HAP-1 (cell line): ENCODE measurements around the gene TMEM259.

Experiments used
- DNase-seq, 2 experiments: peaks; one replicate each; pipeline ENCODE4 v3.0.0-alpha.2; 2016 to 2020; ENCODE audit warnings: low spot score in 2 of 2
- H3K27me3 ChIP-seq: fragments of 250-450 bp; sonication (Bioruptor Pico); 2 replicates; pipeline ENCODE4 v1.5.1; 2020; ENCODE audit warnings: low read depth, mild to moderate bottlenecking, moderate library complexity
- H3K36me3 ChIP-seq: fragments of 250-450 bp; sonication (Bioruptor Pico); replicated peaks from 2 replicates; pipeline ENCODE4 v1.5.1; 2020; ENCODE audit warnings: mild to moderate bottlenecking
- H3K4me1 ChIP-seq: fragments of 250-450 bp; sonication (Bioruptor Pico); 2 replicates; pipeline ENCODE4 v1.5.1; 2020; ENCODE audit warnings: mild to moderate bottlenecking
- H3K4me3 ChIP-seq: fragments of 250-450 bp; sonication (Bioruptor Pico); 2 replicates; pipeline ENCODE4 v1.5.1; 2020; ENCODE audit warnings: mild to moderate bottlenecking, moderate library complexity
- H3K9me3 ChIP-seq: fragments of 250-450 bp; sonication (Bioruptor Pico); 2 replicates; pipeline ENCODE4 v1.5.1; 2020; ENCODE audit warnings: mild to moderate bottlenecking, moderate library complexity
- in situ Hi-C: fragments of 300-500 bp; cut with MboI; formaldehyde crosslinking; loops from 3 replicates; pipeline ENCODE4 v1.14.3; 2020; ENCODE audit warnings: low sequenced_read_pairs, inconsistent platforms, mixed read lengths

TMEM259 gene

DNA sequence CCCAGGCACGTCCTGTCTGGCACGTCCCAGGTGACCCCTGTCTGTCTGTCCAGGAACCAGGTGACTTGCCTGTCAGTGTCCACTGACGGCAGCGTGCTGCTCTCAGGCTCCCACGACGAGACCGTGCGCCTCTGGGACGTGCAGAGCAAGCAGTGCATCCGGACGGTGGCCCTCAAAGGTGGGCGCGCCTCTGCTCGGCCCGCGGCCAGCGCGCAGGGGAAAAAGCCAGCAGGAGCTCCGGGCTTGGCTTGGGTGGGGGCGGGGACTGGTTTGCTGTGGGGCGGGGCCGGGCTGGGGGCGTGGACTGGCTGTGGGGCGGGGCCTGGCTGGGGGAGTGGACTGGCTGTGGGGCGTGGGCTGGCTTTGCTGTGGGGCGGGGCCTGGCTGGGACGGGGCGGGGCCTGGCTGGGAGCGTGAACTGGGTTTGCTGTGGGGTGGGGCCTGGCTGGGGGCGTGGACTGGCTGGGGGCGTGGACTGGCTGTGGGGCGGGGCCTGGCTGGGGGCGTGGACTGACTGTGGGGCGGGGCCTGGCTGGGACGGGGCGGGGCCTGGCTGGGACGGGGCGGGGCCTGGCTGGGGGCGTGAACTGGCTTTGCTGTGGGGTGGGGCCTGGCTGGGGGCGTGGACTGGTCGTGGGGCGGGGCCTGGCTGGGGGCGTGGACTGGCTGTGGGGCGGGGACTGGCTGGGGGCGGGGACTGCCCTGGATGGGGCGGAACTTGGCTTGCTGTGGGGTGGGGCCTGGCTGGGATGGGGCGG, 29.6 kb downstream of the TMEM259 start:
- in situ Hi-C loops, result no loop called here
- Histone ChIP-seq H3K27me3 (peaks cover 6% of the 10 kb centered on the region), H3K4me1 (peaks cover 2% of the 10 kb centered on the region; the same call in 1 of the 2 replicates), H3K36me3 (peaks cover 64% of the 10 kb centered on the region), H3K4me3 (no peak overlapping the region), H3K9me3 (no peaks in the 10 kb centered on the region)
- DNase-seq, result peak in 1 of 2 experiments; percentile 84

DNA sequence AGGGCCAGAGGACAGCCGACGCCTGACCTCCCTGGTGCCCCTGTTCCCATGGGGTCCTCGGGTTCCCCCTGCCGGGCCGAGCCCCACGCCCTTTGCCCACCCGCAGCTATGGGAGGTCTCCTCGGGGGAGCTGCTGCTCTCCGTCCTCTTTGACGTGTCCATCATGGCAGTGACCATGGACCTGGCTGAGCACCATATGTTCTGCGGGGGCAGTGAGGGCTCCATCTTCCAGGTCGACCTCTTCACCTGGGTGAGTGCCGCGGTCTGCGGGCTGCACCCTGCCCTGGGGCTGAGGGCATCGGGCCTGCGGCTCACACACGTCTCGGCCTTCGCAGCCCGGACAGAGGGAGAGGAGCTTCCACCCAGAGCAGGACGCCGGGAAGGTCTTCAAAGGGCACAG, 30.2 kb downstream of the TMEM259 start:
- Histone ChIP-seq H3K4me1 (no peaks in the 10 kb centered on the region), H3K36me3 (peaks cover 70% of the 10 kb centered on the region), H3K27me3 (no peaks in the 10 kb centered on the region), H3K9me3 (no peaks in the 10 kb centered on the region), H3K4me3 (no peak overlapping the region)
- in situ Hi-C loops, result no loop called here
- no peak for DNase-seq

DNA sequence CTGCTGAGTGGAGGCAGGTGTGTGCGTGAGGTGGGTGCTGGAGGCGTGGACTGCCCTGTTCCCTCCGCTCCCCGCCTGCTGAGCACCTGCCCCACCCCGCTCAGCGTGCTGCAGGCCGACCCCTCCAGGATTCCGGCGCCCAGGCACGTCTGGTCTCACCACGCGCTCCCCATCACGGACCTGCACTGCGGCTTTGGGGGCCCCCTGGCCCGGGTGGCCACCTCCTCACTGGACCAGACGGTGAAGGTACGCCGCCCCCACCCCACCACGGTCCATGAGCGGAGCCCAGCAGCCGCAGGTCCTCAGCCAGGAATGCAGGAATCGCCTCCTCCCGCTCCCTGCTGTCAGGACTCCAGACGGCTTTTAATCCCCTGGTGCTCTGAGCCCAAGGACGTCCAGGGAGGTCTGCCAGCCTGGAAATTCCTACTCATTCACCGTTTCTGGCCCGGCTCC, 30.8 kb downstream of the TMEM259 start:
- in situ Hi-C loops, result no loop called here
- H3K4me3 ChIP-seq, result no peak overlapping the region

DNA sequence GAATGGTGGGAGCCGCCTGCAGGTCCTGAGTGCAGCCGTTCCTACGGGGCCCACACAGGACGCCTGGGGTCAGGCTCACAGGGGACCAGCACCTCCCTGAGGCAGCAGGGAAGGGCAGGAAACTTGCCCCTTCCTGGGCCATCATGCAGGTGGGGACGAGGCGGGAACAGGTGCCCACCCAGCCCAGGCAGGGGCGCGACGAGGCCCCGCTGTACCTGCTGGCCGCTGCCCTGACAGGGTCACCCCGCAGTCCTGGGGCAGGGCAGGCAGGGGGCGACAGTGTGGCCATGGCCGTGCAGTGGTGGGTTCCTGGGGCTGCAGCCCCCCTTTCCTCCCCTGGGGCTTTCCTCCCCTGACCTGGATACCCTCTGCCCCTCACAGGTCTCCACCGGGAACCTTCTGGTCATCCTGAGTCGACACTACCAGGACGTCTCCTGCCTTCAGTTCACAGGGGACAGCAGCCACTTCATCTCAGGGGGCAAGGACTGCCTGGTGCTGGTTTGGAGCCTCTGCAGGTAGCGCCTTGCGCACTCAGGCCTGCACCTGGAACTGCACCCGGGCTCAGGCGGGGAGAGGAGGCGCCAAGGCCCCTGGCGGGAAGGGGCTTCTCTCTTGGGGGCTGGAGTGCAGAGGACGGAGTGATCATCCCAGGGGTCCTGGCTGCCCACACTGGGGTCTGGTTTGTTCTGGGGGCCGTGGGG, 31.4 kb downstream of the TMEM259 start:
- peaks cover 74% of the 10 kb centered on the region for H3K36me3 ChIP-seq

More for the DNA sequence above, 30.8 kb downstream of the TMEM259 start:
- Histone ChIP-seq H3K4me1 (no peaks in the 10 kb centered on the region), H3K27me3 (no peaks in the 10 kb centered on the region), H3K36me3 (peaks cover 75% of the 10 kb centered on the region), H3K9me3 (no peaks in the 10 kb centered on the region)
- no peak for DNase-seq

DNA sequence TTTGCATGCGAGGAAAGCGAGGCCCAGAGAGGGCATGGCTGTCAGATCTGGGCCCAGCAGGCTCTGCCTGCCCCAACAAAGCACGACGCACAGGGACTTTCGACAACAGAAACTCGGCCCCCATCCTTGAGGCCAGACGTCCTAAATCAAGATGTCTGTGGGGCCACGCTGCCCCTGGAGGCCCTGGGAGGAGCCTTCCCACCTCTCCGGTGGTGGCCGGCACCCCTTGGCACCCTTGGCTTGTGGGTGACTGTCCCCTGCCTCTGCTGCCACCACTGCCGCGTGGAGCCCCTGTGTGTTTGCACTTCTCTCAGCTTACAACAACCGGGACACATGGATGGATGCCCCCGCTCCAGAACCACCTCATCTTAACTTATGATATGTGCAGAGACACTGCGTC, 32.4 kb downstream of the TMEM259 start:
- in situ Hi-C loops, result loop anchor here (5.0 to 10.0 kb wide), 2 partner anchors 66 to 214 kb away; no protein-coding TSS in a partner anchor
- H3K4me1 ChIP-seq, result peaks cover 5% of the 10 kb centered on the region
- no peaks in the 10 kb centered on the region for H3K9me3 ChIP-seq
- no peak overlapping the region for H3K4me3 ChIP-seq
- no peaks in the 10 kb centered on the region for H3K27me3 ChIP-seq
- H3K36me3 ChIP-seq, result peaks cover 67% of the 10 kb centered on the region
- no peak for DNase-seq

More for the DNA sequence above, 31.4 kb downstream of the TMEM259 start:
- no peaks in the 10 kb centered on the region for H3K4me1 ChIP-seq
- in situ Hi-C loops, result loop anchor here (5.0 to 10.0 kb wide), 2 partner anchors 67 to 215 kb away; no protein-coding TSS in a partner anchor
- H3K4me3 ChIP-seq, result no peak overlapping the region
- H3K9me3 ChIP-seq, result no peaks in the 10 kb centered on the region
- no peak for DNase-seq
- H3K27me3 ChIP-seq, result no peaks in the 10 kb centered on the region

DNA sequence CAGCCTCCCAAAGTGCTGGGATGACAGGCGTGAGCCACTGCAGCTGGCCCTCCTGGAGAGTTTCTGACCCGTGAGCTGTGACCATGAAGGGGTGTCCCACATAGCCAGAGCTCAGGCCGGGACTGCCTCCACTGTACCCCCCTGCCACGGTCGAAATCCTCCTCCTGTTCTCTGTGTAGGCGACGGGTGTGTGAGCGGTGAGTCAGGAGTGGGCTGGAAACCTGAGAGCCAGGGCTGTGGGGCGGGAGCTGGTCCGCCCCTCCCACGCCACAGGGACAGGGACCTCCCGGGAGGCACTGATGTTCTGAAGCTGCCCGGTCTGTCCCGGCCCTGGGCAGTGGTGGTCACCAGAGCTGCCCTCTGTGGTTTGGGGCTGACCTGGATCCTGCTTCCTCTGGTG, 32.8 kb downstream of the TMEM259 start:
- Histone ChIP-seq H3K9me3 (no peaks in the 10 kb centered on the region), H3K4me1 (peaks cover 6% of the 10 kb centered on the region), H3K4me3 (no peak overlapping the region), H3K27me3 (no peaks in the 10 kb centered on the region), H3K36me3 (peaks cover 62% of the 10 kb centered on the region)
- no peak for DNase-seq
- in situ Hi-C loops, result loop anchor here (5.0 to 10.0 kb wide), 2 partner anchors 66 to 213 kb away; no protein-coding TSS in a partner anchor

DNA sequence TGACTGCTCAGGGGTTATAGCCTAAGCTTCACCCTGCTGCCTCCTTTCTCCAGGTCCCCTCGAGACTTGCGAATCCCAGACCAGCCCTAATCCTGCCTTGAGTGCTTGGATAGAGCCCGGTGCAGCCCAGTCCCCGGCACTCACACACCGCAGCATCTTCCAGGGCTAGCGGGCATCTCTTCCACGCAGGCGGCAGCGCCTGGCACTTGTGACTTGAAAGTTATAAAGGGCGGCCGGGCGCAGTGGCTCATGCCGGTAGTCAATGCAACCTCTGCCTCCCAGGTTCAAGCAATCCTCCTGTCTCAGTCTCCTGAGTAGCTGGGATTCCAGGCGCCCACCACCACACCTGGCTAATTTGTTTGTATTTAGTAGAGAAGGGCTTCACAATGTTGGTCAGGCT, 34.8 kb downstream of the TMEM259 start:
- no peaks in the 10 kb centered on the region for H3K9me3 ChIP-seq
- DNase-seq, result no peak
- peaks cover 51% of the 10 kb centered on the region for H3K36me3 ChIP-seq
- H3K4me3 ChIP-seq, result no peak overlapping the region
- in situ Hi-C loops, result loop anchor here (5.0 to 10.0 kb wide), 2 partner anchors 64 to 211 kb away; no protein-coding TSS in a partner anchor
- no peaks in the 10 kb centered on the region for H3K27me3 ChIP-seq
- peaks cover 9% of the 10 kb centered on the region for H3K4me1 ChIP-seq

DNA sequence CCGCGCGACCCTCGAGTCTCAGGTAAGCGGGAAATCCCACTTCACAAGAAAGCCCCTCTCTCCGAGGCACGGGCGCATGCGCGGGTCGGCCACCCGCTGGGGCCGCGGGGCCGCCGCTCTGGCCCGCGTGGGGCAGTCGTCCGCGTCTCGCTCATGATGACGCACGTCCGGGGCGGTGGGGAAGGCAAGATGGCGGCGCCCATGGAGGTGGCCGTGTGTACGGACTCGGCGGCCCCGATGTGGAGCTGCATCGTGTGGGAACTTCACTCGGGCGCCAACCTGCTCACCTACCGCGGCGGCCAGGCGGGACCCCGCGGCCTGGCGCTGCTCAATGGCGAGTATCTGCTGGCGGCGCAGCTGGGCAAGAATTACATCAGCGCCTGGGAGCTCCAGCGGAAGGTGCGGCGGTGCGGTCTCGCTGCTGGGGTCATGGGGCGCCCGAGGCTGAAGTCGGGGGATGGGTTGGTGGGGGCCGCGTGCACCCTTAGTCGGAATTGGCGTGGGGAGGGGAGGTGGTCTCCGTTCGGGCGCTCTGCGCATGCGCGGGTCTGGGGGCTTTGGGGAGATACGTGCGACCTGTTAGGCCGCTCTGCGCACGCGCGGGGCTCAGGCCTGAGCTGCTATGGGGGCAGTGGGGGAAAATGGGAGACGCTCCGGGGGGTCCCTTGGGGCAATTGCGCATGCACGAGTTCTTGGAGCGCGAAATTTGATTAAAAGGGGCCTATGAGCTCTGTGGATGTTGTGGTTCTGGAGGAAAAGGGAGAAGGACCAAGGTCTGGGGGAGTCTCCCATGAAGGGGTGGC, 36.6 kb downstream of the TMEM259 start, which contains the start of gene WDR18:
WDR18 (plus strand) TSS at position 181 of the 803 bp plus-strand sequence; CDS start at position 190, 9 bp downstream.
- peaks cover 34% of the 10 kb centered on the region for H3K36me3 ChIP-seq
- in situ Hi-C loops, result loop anchor here (10.0 kb wide), 1 partner anchor 210 kb away; no protein-coding TSS in a partner anchor

DNA sequence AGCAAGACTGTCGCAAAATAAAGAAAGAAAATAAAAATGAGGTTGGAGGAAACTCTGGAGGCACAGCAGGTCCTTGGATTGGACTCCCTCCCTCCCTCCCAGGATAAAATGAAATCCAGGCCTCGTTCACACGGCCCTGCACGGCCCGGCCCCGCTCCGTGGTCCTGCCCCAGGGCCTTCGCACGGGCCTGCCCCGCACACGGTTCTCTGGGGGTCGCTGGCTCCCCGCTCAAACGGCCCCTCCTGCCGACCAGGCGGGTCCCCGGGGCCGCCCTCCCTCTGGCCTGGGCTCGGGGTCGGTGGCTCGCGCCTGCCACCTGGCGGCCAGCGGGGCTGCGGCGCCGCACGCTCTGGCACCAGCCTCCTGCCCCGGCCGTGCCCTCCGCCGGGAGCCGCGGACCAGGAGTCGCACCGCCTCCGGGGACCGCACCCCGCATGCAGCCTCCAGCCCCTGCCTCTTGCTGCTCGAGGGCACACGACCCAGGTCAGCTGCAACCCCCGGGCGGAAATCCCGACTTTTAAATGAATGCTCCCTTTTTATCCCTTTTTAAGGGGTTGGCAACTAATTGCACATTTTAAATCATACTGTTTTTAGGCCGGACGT, 38.3 kb downstream of the TMEM259 start:
- Histone ChIP-seq H3K4me1 (peaks cover 9% of the 10 kb centered on the region), H3K4me3 (peak overlapping the region; percentile 17), H3K9me3 (no peaks in the 10 kb centered on the region), H3K36me3 (peaks cover 26% of the 10 kb centered on the region), H3K27me3 (no peaks in the 10 kb centered on the region)
- in situ Hi-C loops, result loop anchor here (10.0 kb wide), 1 partner anchor 208 kb away; no protein-coding TSS in a partner anchor
- DNase-seq, result peak; percentile 72 to 87

More for the DNA sequence above, 36.6 kb downstream of the TMEM259 start, which contains the start of gene WDR18:
- peak within 1 kb of the TSS; percentile 97 for H3K4me3 ChIP-seq
- peaks cover 9% of the 10 kb centered on the region for H3K4me1 ChIP-seq
- no peaks in the 10 kb centered on the region for H3K9me3 ChIP-seq
- no peaks in the 10 kb centered on the region for H3K27me3 ChIP-seq
- DNase-seq, result peak; percentile 84 to 95

DNA sequence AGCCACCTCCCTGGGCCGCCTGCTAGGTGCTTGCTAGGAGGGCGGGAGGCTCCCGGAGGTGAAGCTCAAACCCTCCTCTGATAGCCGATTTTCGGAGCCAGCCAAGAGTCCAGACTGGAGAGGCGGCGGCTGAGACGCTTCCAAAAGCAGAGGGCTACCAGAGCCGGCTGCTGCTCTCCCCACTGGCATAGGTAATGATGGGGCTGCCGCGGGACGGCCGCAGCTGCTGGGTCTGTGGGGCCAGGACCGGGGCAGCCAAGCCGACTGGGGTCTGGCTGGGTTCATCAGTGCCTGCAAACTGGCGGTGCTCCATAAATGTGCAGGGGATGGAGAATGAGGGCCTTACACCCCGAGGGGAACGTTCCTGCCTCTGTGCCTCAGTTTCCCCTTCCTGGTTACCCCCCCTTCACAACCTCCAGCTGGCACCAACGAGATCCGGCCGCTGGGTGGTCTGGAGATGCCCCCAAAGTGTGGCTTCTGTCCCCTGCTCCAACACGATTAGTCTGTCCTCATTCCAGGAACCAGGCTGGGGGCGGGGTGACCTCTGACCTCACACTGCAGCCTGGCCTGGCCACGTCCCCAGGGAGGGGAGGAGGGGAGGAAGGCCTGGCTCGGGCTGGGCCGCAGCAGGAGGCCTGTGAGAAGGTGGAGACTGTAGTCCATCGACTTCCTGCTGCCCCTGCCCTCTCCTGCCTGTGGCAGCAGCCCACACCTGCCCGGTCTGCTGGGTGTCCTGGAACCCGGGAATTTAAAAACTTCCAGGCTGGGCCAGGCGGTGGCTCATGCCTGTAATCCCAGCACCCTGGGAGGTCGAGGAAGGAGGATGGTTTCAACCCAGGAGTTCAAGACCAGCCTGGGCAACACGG, 40.6 kb downstream of the TMEM259 start:
- Histone ChIP-seq H3K27me3 (no peaks in the 10 kb centered on the region), H3K36me3 (peaks cover 4% of the 10 kb centered on the region), H3K4me1 (peaks cover 9% of the 10 kb centered on the region), H3K9me3 (no peaks in the 10 kb centered on the region), H3K4me3 (no peak overlapping the region)
- in situ Hi-C loops, result loop anchor here (10.0 kb wide), 1 partner anchor 206 kb away; no protein-coding TSS in a partner anchor
- DNase-seq, result peak in 1 of 2 experiments; percentile 58

DNA sequence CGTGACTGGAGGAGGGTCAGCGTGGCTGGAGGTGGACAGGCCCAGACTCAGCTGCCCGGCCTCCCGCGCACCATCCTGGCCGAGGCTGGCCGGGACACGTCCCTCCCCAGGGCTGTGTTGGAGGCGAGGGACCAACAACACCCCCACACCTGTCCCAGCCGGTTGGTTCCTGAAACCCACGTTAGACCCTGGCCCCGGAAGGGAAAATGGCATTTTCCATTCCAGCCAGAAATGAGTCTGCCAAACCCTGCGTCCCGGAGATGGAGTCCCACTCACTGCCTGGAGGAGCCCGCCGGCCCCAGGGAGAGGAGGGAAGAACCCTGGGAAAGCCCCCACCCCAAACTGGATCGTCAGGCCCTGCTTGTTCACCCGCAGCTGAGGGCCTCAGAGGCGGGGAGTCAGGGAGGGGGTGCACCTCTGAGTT, 41.6 kb downstream of the TMEM259 start:
- Histone ChIP-seq H3K27me3 (no peaks in the 10 kb centered on the region), H3K4me1 (peaks cover 9% of the 10 kb centered on the region), H3K9me3 (no peaks in the 10 kb centered on the region), H3K4me3 (no peak overlapping the region), H3K36me3 (peaks cover 2% of the 10 kb centered on the region; the same call in 1 of the 2 replicates)
- in situ Hi-C loops, result no loop called here
- DNase-seq, result no peak

DNA sequence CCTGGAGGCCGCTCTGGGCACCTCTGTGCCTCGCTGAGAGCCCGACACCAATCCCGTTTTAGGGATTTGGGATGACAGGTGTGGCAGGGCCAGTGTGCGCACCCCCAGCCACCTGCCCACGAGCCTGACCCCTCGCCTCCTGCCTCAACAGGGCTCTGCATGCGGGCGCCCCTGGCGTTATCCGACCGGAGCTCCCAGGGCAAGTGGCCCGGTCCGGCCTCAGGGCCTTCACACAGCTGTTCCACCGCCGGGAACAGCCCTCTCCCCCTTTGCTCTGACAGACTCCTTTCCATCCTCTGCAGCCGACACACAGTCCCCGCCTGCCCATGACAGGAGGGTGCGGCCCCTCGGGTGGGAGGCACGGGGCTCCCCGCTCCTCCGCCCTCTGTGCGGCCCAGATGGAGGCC, 43.9 kb downstream of the TMEM259 start:
- H3K9me3 ChIP-seq, result no peaks in the 10 kb centered on the region
- H3K4me3 ChIP-seq, result no peak overlapping the region
- no peaks in the 10 kb centered on the region for H3K27me3 ChIP-seq
- DNase-seq, result no peak
- no peaks in the 10 kb centered on the region for H3K4me1 ChIP-seq
- H3K36me3 ChIP-seq, result no peaks in the 10 kb centered on the region
- in situ Hi-C loops, result no loop called here
